ENCODE data around the gene TARP.

- TF ChIP-seq ZNF184 (tag by site-specific recombination; IDR thresholded peaks at IDR 0.05), result no peak
- TF ChIP-seq, protein P1, sequence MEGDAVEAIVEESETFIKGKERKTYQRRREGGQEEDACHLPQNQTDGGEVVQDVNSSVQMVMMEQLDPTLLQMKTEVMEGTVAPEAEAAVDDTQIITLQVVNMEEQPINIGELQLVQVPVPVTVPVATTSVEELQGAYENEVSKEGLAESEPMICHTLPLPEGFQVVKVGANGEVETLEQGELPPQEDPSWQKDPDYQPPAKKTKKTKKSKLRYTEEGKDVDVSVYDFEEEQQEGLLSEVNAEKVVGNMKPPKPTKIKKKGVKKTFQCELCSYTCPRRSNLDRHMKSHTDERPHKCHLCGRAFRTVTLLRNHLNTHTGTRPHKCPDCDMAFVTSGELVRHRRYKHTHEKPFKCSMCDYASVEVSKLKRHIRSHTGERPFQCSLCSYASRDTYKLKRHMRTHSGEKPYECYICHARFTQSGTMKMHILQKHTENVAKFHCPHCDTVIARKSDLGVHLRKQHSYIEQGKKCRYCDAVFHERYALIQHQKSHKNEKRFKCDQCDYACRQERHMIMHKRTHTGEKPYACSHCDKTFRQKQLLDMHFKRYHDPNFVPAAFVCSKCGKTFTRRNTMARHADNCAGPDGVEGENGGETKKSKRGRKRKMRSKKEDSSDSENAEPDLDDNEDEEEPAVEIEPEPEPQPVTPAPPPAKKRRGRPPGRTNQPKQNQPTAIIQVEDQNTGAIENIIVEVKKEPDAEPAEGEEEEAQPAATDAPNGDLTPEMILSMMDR (tag by site-specific recombination; IDR thresholded peaks at IDR 0.05), result no peak
- TF ChIP-seq REST (tag by site-specific recombination; IDR thresholded peaks at IDR 0.05), result no peak
- no peak for TF ChIP-seq ZNF777 (tag by site-specific recombination; IDR thresholded peaks at IDR 0.05; ENCODE audit: borderline replicate concordance)
- TF ChIP-seq ZNF146 (tag by site-specific recombination; IDR thresholded peaks at IDR 0.05), result no peak
- no peak for TF ChIP-seq ZNF560 (tag by site-specific recombination; IDR thresholded peaks at IDR 0.05; ENCODE audit: borderline replicate concordance)
Measured at GRCh38 chr7:38291117-38291647, 17.7 kb upstream of the TARP start.
